NCI-H2171 (cell line): Measurements from ENCODE around the gene ISY1.
A peak's percentile ranks its signal among the peaks of the same experiment; 100 is the strongest.
"Not testable (repeated sequence)": the region's sequence is repeated elsewhere in the genome, so short reads cannot be mapped to it uniquely, and the experiment has no call there.

Experiments
- DNase-seq: peaks from one replicate; lab custom pipeline; 2025; lab: John Stamatoyannopoulos, UW

The ISY1 gene

GRCh38 chr3:129120254-129121004 is 40.4 kb downstream of the ISY1 start:
- no peak for DNase-seq

DNA sequence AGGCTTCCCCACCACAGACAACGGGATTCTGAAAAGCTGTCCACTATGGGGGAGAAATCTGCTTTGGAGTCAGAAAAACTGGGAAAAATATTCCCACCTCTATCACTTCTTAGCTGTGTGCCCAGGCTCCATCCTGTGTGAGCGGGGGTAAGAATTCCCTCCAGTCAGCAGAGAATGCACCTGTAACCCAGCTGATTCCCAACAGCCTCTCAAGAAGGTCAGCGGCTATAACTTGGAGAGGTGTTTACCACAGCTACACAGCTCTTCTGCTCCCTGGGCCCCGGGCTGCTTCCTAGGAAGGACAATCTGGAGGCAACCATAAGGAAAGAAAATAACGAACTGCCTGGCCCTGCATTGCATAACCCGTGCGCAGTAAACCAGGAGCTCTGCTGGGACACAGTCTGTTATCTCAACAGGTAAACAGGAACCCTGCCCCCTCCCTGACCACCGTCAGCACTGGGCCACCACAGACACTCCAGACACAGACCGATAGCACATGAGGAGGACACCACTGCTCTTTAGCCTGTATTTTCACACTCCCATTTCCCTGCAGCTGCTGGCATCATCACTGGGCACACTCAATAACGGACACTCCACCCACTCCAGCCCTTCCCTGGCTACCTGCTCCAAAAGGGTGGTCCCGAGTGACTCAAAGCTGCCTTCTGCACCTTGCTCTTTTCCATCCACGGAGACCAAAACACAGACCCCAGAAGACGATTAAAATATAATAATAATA is 41.3 kb downstream of the ISY1 start:
- DNase-seq: no peak

- DNase-seq: no peak
Measured at GRCh38 chr3:129118745-129119144, 42.1 kb downstream of the ISY1 start.

- DNase-seq: no peak
Measured at GRCh38 chr3:129117134-129117533, 43.7 kb downstream of the ISY1 start.

DNA sequence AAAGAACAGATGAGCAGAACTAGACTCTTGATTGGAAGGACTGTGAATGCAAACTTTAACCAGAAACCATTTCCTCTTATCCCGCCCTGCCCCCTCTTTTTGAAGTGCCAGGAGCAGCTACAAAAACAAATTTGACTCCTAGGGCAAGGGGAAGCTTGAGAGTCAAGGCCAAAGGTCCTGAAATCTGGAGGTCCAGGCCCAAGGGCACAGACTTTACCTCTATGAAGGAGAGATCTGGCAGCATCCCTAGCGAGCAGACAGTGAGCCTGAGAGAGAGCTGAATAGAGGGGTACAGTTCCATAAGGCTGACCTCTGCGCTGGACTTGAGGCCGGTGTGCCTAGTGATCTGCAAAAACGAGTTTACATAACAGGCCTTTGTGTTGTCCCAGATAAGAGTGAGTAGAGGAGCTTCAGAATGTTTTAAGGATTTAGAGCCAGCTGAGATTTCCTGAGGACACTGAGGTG is 44.3 kb downstream of the ISY1 start:
- no peak for DNase-seq

GRCh38 chr3:129114455-129114854 is 46.4 kb downstream of the ISY1 start:
- DNase-seq: no peak

- DNase-seq: no peak
Measured at GRCh38 chr3:129112308-129113052, 48.4 kb downstream of the ISY1 start.

- not testable (repeated sequence) for DNase-seq
Measured at GRCh38 chr3:129111076-129111780, 49.6 kb downstream of the ISY1 start.

- DNase-seq: no peak
Measured at GRCh38 chr3:129107793-129108192, 53.1 kb downstream of the ISY1 start.

- peak; percentile 3 for DNase-seq
Measured at GRCh38 chr3:129106866-129107565, 53.8 kb downstream of the ISY1 start.

GRCh38 chr3:129106320-129106719 is 54.5 kb downstream of the ISY1 start:
- no peak for DNase-seq

- DNase-seq: no peak
Measured at GRCh38 chr3:129105862-129106261, 55.0 kb downstream of the ISY1 start.

GRCh38 chr3:129104498-129105079 is 56.3 kb downstream of the ISY1 start:
- no peak for DNase-seq

- no peak for DNase-seq
Measured at GRCh38 chr3:129104051-129104450, 56.8 kb downstream of the ISY1 start.

DNA sequence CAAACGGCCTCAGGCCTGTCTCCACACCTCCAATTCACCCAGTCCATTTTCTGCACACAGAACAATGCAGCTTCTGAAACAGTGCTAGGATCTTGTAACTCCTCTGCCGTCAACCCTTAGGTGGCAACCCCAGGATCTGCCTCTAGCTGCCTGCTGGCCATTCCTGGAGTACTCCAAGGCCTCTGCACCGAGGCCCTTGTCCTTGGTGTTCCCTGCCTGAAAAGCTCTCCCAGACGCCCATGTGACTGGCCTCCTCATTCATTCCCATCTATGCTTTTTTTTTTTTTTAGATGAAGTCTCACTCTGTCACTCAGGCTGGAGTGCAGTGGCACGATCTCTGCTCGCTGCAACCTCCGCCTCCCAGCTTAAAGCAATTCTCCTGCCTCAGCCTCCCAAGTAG is 57.6 kb downstream of the ISY1 start:
- DNase-seq: no peak

- no peak for DNase-seq
Measured at GRCh38 chr3:129101370-129102138, 59.3 kb downstream of the ISY1 start.

DNA sequence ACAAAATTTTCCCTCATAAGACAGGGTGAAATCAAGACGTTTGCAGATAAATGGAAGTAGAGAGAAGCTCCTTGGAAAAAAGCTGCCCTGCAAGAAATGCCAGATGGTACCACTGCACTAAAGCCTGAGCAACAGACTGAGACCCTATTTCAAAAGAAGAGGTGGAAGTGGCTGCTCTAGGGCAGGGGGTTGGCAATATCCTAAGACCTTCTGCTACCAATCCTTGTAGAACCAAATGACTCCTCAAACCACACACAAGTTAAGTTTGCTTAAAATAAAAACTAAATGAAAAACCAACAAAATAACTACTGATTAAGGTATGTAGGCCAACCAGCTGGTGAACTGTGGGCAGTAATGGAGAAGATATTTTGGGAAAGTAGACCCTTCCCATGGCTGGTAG is 60.6 kb downstream of the ISY1 start:
- no peak for DNase-seq

DNA sequence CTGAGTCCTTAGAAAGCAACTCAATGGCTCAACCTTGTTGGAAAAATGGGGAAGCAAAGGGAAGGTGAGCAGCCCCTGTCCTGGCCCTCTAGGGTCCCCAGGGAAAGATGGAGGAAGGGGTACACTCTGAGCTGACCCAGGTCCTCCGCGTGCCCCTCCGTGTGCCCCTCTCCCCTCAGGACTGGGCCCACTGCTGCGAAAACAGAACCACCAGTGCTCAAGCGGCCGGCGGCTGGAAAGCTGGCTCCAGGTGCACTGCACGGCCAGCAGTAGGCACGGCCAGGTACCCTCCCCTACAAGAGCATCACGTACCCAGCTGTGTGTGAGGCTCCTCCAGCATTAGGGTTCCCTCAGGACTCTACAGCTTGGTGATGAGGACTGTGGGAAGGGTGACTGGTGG is 65.6 kb downstream of the ISY1 start:
- no peak for DNase-seq

GRCh38 chr3:129088312-129088711 is 72.6 kb downstream of the ISY1 start:
- DNase-seq: not testable (repeated sequence)

DNA sequence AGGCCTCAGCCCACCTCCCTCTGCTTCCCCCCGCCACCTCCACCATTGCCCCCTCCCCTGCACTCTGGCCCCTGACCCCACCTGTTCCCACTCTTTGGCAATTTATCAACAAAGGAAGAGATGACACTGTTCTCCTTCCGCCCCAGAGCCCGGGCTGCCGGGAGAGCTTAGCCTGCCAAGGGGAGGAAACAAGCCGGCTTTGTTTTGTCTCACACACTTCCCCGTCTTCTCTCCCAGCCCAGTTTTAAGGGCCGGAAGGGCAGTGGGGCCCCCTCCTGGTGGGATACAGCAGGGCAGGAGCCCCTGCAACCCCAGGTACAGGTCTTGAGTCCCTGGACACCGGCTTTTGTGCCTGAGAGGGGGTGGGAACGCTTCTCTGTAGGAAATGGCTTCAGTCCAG is 73.0 kb downstream of the ISY1 start:
- not testable (repeated sequence) for DNase-seq
